Activated naive CD4-positive, alpha-beta T cell treated with anti-CD3 and anti-CD28 coated beads, Interleukin-2, amount 50 U/mL, for 72 hours (primary cell): ENCODE results near the gene RBM10. TPM values are rescaled to one million over a fixed set of nuclear protein-coding genes. Genes with fewer than 3 reads are reported as not detected.

Experiments used
- ATAC-seq, 2 donors: fragments of 150-1000 bp; cut with Tn5 transposase; 2 replicates each; pipeline ENCODE4 v1.10.0; 2021; ENCODE audit warnings: mild to moderate bottlenecking in 2 of 2, moderate library complexity in 2 of 2
- DNase-seq, 2 donors: peaks; one replicate each; pipeline ENCODE4 v3.0.0; 2021 to 2022; ENCODE audit warnings: low spot score in 2 of 2
- H3K27ac Mint-ChIP-seq, 2 donors: one replicate each; pipeline ENCODE4 v1.8.0; 2022; ENCODE audit warnings: mild to moderate bottlenecking in 2 of 2, mixed read lengths in 2 of 2
- H3K36me3 Mint-ChIP-seq, 2 donors: one replicate each; pipeline ENCODE4 v1.8.0; 2022; ENCODE audit warnings: mixed read lengths in 2 of 2
- H3K9me3 Mint-ChIP-seq, 2 donors: one replicate each; pipeline ENCODE4 v1.8.0; 2022; ENCODE audit warnings: mixed read lengths in 2 of 2
- total RNA-seq, 2 donors: library from RNA; stranded (reverse); gene quantifications; one replicate each; pipeline ENCODE4 v1.2.3, GENCODE V29; 2022

The RBM10 gene
- total RNA-seq, 2 donors from 2014 or later = 54.7 to 61.3 TPM

- no peaks in the 10 kb centered on the region for H3K9me3 Mint-ChIP-seq
- no peak overlapping the region for H3K27ac Mint-ChIP-seq
- ATAC-seq (no peak), DNase-seq (no peak)
- H3K36me3 Mint-ChIP-seq = no peaks in the 10 kb centered on the region
Observed at GRCh38 chrX:47169726-47170515, 24.9 kb downstream of the RBM10 start.

- ATAC-seq = no peak
- H3K9me3 Mint-ChIP-seq = no peaks in the 10 kb centered on the region
- no peaks in the 10 kb centered on the region for H3K36me3 Mint-ChIP-seq
- no peak overlapping the region for H3K27ac Mint-ChIP-seq
- no peak for DNase-seq
Observed at GRCh38 chrX:47170861-47171692, 26.1 kb downstream of the RBM10 start.

DNA sequence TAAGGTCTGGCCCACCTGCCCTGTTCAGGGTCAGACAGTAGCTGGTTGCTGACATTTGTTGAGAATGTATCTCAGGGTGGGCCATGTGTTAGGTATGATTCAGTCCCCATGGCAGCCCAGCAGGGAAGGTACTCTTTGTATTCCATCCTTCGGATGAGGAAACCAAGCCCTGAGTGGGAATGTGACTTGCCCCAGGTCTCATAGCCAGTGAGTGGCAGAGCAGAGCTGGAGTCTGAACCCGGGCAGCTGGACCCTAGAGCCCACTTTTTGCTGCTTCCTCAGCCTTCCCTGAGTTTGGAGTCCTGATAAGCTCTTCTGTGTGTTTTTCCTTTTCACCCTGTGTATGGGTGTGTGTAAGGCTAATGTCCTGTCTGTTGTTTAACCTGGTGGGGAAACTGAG, 27.0 kb downstream of the RBM10 start:
- DNase-seq = no peak
- ATAC-seq = no peak
- H3K36me3 Mint-ChIP-seq = no peaks in the 10 kb centered on the region

GRCh38 chrX:47172549-47172948, 27.5 kb downstream of the RBM10 start:
- no peak overlapping the region for H3K27ac Mint-ChIP-seq
- no peak for DNase-seq
- H3K36me3 Mint-ChIP-seq = no peaks in the 10 kb centered on the region
- H3K9me3 Mint-ChIP-seq = no peaks in the 10 kb centered on the region
- ATAC-seq = no peak

More for the DNA sequence above, 27.0 kb downstream of the RBM10 start:
- Mint-ChIP-seq H3K9me3 (no peaks in the 10 kb centered on the region), H3K27ac (peak overlapping the region in 1 of 2 donors; percentile 68)

- H3K9me3 Mint-ChIP-seq = no peaks in the 10 kb centered on the region
- H3K27ac Mint-ChIP-seq = no peak overlapping the region
- no peak for DNase-seq
- ATAC-seq = no peak
- H3K36me3 Mint-ChIP-seq = no peaks in the 10 kb centered on the region
Observed at GRCh38 chrX:47172971-47173792, 28.2 kb downstream of the RBM10 start.

- Mint-ChIP-seq H3K27ac (no peak overlapping the region), H3K9me3 (no peaks in the 10 kb centered on the region), H3K36me3 (no peaks in the 10 kb centered on the region)
- DNase-seq (no peak), ATAC-seq (no peak)
Observed at GRCh38 chrX:47174376-47174775, 29.4 kb downstream of the RBM10 start.

DNA sequence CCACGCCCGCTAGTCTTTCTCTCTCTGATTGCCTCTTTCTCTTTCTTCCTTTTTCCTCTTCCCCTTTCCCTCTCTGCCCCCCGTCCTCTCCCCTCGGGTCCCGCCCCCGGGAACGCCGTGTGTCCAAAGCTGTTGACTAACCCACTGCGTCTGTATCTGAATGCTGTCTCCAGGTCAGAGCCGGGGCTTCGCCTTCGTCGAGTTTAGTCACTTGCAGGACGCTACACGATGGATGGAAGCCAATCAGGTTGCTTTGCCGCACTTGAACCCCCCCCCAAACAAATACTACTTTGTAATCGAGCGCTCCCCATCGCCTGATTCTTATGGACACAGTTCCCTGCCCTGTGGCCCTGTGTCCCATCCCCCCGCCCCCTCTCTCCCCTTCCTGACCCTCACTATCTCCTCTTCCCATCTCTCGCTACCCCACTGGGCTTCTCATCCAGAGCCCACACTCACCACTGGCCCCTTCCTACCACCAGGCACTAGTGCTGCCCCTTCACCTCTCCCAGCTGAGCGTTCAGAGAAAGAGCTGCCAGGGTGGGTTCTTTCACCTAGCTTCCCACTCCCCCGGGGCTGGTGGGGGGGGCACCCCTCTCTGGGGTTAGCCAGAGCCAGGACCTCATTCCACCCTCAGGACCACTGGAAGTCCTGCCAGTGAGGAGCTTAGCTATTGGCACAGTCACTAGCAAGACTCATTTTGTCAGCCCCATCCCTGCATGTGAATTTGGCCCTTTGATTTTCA, 30.0 kb downstream of the RBM10 start:
- H3K9me3 Mint-ChIP-seq = no peaks in the 10 kb centered on the region

GRCh38 chrX:47175588-47175980, 30.6 kb downstream of the RBM10 start:
- no peaks in the 10 kb centered on the region for H3K36me3 Mint-ChIP-seq
- no peak overlapping the region for H3K27ac Mint-ChIP-seq
- ATAC-seq = no peak
- no peak for DNase-seq
- no peaks in the 10 kb centered on the region for H3K9me3 Mint-ChIP-seq

More for the DNA sequence above, 30.0 kb downstream of the RBM10 start:
- H3K36me3 Mint-ChIP-seq = no peaks in the 10 kb centered on the region
- no peak overlapping the region for H3K27ac Mint-ChIP-seq
- DNase-seq (no peak), ATAC-seq (no peak)

DNA sequence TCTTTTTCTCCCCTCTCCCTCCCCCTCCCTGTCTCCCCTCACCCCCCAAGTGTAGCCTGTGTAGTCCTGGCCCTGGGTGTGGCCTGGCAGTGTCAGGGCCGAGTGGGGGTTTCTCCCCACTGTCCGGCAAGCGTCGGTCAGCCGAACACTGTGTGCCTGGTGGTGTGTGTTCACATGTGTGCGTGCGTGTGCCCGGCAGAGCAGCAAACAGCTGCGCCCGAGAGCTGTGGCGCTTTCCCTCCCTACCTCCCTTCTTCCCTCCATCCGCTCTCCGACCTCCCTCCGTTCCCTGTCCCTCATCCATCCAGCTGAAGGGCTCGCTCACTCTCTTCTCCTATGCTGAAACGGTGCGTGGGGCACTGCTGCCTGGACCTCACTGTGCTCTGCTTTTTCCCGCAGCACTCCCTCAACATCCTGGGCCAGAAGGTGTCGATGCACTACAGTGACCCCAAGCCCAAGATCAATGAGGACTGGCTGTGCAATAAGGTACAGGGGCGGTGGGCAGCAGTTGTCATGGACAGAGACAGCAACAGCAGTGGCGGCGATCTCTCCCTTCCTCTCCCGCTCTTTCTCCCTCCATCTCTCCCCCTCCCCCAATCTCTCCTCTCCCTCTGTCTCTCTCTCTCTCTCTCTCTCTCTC, 31.2 kb downstream of the RBM10 start:
- Mint-ChIP-seq H3K36me3 (no peaks in the 10 kb centered on the region), H3K9me3 (no peaks in the 10 kb centered on the region), H3K27ac (peak overlapping the region in 1 of 2 donors; percentile 36)
- ATAC-seq = no peak
- no peak for DNase-seq

GRCh38 chrX:47177079-47177478, 32.1 kb downstream of the RBM10 start:
- no peak overlapping the region for H3K27ac Mint-ChIP-seq
- ATAC-seq (peak in 1 of 2 donors; percentile 81), DNase-seq (no peak)
- H3K36me3 Mint-ChIP-seq = no peaks in the 10 kb centered on the region
- H3K9me3 Mint-ChIP-seq = no peaks in the 10 kb centered on the region

DNA sequence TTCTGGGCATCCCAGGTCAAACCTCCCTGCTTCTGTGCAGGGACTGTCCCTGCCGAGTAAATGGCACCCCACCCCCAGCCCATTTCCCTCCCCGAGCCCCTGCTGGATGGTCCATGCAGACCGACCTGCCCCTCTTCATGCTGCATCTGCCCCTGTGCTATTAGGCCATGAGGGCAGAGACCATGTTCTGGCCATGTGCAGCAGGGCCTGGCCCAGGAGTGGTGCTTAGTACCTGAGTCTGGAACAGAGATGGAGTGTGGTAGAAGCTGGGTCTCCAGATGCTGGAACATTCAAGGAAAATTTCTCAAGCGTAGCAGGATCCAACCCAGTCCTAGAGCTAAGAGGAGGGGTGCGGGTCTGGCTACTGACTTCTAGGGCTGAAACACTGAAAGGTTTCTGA, 33.3 kb downstream of the RBM10 start:
- H3K36me3 Mint-ChIP-seq = peaks cover 0 to 4% of the 10 kb centered on the region in 2 donors
- peak overlapping the region in 1 of 2 donors; percentile 96 for H3K27ac Mint-ChIP-seq
- ATAC-seq (no peak), DNase-seq (no peak)
- no peaks in the 10 kb centered on the region for H3K9me3 Mint-ChIP-seq

GRCh38 chrX:47179221-47179927, 34.4 kb downstream of the RBM10 start:
- DNase-seq = no peak
- ATAC-seq = no peak
- peak overlapping the region in 1 of 2 donors; percentile 83 for H3K27ac Mint-ChIP-seq
- H3K9me3 Mint-ChIP-seq = no peaks in the 10 kb centered on the region
- H3K36me3 Mint-ChIP-seq = peaks cover 0 to 4% of the 10 kb centered on the region in 2 donors

DNA sequence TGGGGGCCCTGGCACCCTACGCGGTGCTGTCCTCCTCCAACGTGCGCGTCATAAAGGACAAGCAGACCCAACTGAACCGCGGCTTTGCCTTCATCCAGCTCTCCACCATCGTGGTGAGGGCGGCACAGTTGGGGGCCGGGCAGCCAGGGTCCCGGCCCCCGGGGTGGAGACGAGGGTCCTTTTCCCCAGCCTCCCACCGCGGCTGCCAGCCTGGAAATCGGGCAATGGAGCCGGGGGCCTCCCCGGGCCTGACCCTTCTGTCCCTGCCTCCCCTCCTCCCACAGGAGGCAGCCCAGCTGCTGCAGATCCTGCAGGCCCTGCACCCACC, 34.9 kb downstream of the RBM10 start:
- Mint-ChIP-seq H3K27ac (no peak overlapping the region), H3K36me3 (peaks cover 0 to 4% of the 10 kb centered on the region in 2 donors), H3K9me3 (no peaks in the 10 kb centered on the region)
- DNase-seq (no peak), ATAC-seq (no peak)

- ATAC-seq (no peak), DNase-seq (no peak)
- Mint-ChIP-seq H3K27ac (no peak overlapping the region), H3K9me3 (no peaks in the 10 kb centered on the region), H3K36me3 (peaks cover 0 to 4% of the 10 kb centered on the region in 2 donors)
Observed at GRCh38 chrX:47180346-47180745, 35.3 kb downstream of the RBM10 start.

DNA sequence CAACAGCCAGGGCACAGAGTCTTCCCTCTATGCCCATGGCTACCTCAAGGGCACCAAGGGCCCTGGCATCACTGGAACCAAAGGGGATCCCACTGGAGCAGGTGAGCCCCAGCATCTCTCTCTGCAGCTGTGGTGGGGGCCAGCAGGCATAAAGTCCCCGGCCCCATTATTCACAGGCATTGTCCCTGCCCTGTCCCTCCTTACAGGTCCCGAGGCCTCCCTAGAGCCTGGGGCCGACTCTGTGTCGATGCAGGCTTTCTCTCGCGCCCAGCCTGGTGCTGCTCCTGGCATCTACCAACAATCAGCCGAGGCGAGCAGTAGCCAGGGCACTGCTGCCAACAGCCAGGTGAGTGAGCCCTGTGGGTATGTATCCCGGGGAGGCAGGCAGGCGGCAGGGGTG, 36.3 kb downstream of the RBM10 start:
- ATAC-seq (no peak), DNase-seq (no peak)
- Mint-ChIP-seq H3K9me3 (no peaks in the 10 kb centered on the region), H3K27ac (no peak overlapping the region), H3K36me3 (peaks cover 4% of the 10 kb centered on the region in 2 donors)
